ENCODE data around the gene ATP6V0A1. TPM values are rescaled to one million over a fixed set of nuclear protein-coding genes. Genes with fewer than 3 reads are reported as not detected.
"Not testable (repeated sequence)": the region's sequence is repeated elsewhere in the genome, so short reads cannot be mapped to it uniquely, and the experiment has no call there.

Gene ATP6V0A1
- total and polyA plus RNA-seq, 12 donors: 42.9 to 126 (median 88.3) TPM

GRCh38 chr17:42475835-42476234 is 17.2 kb downstream of the ATP6V0A1 start:
- H3K4me1 ChIP-seq (replicated peaks in 1 of 2): no peaks in the 10 kb centered on the region
- no peak for DNase-seq
- no peaks in the 10 kb centered on the region for H3K27me3 ChIP-seq
- 78 to 87% (median 81%) methylated on average over 4 of the region's 4 CpGs for WGBS, 4 donors
- no peak for TF ChIP-seq POLR2A (IDR thresholded peaks at IDR 0.05)
- no peak for TF ChIP-seq CTCF (IDR thresholded peaks at IDR 0.05)
- H3K9me3 ChIP-seq (replicated peaks in 1 of 3): no peaks in the 10 kb centered on the region
- peaks cover 0 to 89% of the 10 kb centered on the region in 2 donors for H3K36me3 ChIP-seq (replicated peaks in 1 of 2)
- peak overlapping the region in 2 of 5 donors; percentile 17 to 62 for H3K27ac ChIP-seq
- no peak overlapping the region for H3K4me3 ChIP-seq
- intact Hi-C loops (cut with DNase I): no loop called here

DNA sequence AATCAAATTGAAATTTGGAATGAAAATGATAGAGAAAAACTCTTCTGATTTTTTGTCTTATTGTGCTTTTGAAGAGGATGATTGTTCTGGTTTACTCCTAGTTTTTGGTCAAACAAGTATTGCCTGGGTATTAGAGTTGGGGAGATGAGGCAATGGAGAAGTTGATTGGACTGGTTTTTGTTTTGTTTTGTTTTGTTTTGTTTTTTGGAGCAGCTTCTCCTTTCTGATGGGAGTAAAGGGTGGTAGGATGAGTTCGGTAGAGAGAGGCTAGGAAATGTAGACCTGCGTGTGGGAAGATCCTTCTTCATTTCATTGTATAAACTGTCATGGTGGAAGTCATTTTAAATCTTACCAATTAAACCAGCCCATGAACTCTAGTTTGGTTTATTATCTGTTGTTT is 17.7 kb downstream of the ATP6V0A1 start:
- H3K9me3 ChIP-seq (replicated peaks in 1 of 3): no peaks in the 10 kb centered on the region
- WGBS, 4 donors: 85 to 95% (median 87%) methylated on average over 2 of the region's 2 CpGs
- H3K27me3 ChIP-seq: no peaks in the 10 kb centered on the region
- TF ChIP-seq POLR2A (IDR thresholded peaks at IDR 0.05) (no peak), CTCF (IDR thresholded peaks at IDR 0.05) (no peak)
- no peaks in the 10 kb centered on the region for H3K4me1 ChIP-seq (replicated peaks in 1 of 2)
- no peak for DNase-seq
- intact Hi-C loops (cut with DNase I): no loop called here
- H3K27ac ChIP-seq: peak overlapping the region in 3 of 5 donors; percentile 17 to 62 (median 40)
- peaks cover 0 to 89% of the 10 kb centered on the region in 2 donors for H3K36me3 ChIP-seq (replicated peaks in 1 of 2)
- H3K4me3 ChIP-seq: no peak overlapping the region

GRCh38 chr17:42477173-42477572 is 18.5 kb downstream of the ATP6V0A1 start:
- H3K27ac ChIP-seq: no peak overlapping the region
- peaks cover 0 to 89% of the 10 kb centered on the region in 2 donors for H3K36me3 ChIP-seq (replicated peaks in 1 of 2)
- H3K4me1 ChIP-seq (replicated peaks in 1 of 2): no peaks in the 10 kb centered on the region
- H3K9me3 ChIP-seq (replicated peaks in 1 of 3): no peaks in the 10 kb centered on the region
- no peak overlapping the region for H3K4me3 ChIP-seq
- no peak for TF ChIP-seq POLR2A (IDR thresholded peaks at IDR 0.05)
- TF ChIP-seq CTCF (IDR thresholded peaks at IDR 0.05): no peak
- intact Hi-C loops (cut with DNase I): no loop called here
- DNase-seq: no peak
- 86 to 95% (median 89%) methylated on average over 3 of the region's 3 CpGs for WGBS, 4 donors
- no peaks in the 10 kb centered on the region for H3K27me3 ChIP-seq

DNA sequence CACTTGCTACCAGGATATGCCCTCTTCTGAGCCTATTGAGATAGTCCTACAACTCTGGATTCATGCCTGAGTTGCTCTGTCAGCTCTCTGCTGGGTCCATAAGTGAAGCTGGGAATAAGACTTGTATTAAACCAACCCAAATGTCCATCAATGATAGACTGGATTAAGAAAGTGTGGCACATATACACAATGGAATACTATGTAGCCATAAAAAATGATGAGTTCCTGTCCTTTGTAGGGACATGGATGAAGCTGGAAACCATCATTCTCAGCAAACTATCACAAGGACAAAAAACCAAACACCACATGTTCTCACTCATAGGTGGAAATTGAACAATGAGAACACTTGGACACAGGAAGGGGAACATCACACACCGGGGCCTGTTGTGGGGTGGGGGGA is 19.1 kb downstream of the ATP6V0A1 start:
- H3K9me3 ChIP-seq (replicated peaks in 1 of 3); H3K4me3 ChIP-seq; DNase-seq; intact Hi-C loops (cut with DNase I); H3K27me3 ChIP-seq; H3K4me1 ChIP-seq (replicated peaks in 1 of 2); H3K27ac ChIP-seq: not testable (repeated sequence)
- peaks cover 0 to 89% of the 10 kb centered on the region in 2 donors for H3K36me3 ChIP-seq (replicated peaks in 1 of 2)
- WGBS, 4 donors: 83 to 100% (median 100%) methylated on average over 1 of the region's 1 CpG

- WGBS, 4 donors: 85 to 95% (median 87%) methylated on average over 7 of the region's 7 CpGs
Observed at GRCh38 chr17:42484304-42484703, 25.6 kb downstream of the ATP6V0A1 start.

More at GRCh38 chr17:42484304-42484703, 25.6 kb downstream of the ATP6V0A1 start:
- H3K4me3 ChIP-seq: no peak overlapping the region
- H3K36me3 ChIP-seq (replicated peaks in 1 of 2): peaks cover 0 to 97% of the 10 kb centered on the region in 2 donors
- H3K4me1 ChIP-seq (replicated peaks in 1 of 2): no peaks in the 10 kb centered on the region
- no peaks in the 10 kb centered on the region for H3K27me3 ChIP-seq
- intact Hi-C loops (cut with DNase I): no loop called here
- H3K27ac ChIP-seq: no peak overlapping the region
- peak in 1 of 7 donors; percentile 21 for DNase-seq
- H3K9me3 ChIP-seq (replicated peaks in 1 of 3): no peaks in the 10 kb centered on the region
- TF ChIP-seq POLR2A (IDR thresholded peaks at IDR 0.05) (no peak), CTCF (IDR thresholded peaks at IDR 0.05) (no peak)
